Lower leg skin (tissue), 3 donors: ENCODE results near the gene MAJIN.

ENCODE experiments used
- POLR2A ChIP-seq, 2 donors: fragments of 450-650 bp; IDR thresholded peaks; one replicate each; pipeline ENCODE4 v1.6.1; 2016 to 2017; ENCODE audit warnings: antibody characterized with exemption in 2 of 2, mild to moderate bottlenecking in 1 of 2, moderate library complexity in 1 of 2
- TF ChIP-seq, protein P1 (sequence below), 3 donors: fragments of 450-650 bp; IDR thresholded peaks; one replicate each; pipeline ENCODE4 v1.5.1; 2016; ENCODE audit warnings: antibody characterized with exemption in 3 of 3, mild to moderate bottlenecking in 3 of 3, moderate library complexity in 2 of 3

DNA sequence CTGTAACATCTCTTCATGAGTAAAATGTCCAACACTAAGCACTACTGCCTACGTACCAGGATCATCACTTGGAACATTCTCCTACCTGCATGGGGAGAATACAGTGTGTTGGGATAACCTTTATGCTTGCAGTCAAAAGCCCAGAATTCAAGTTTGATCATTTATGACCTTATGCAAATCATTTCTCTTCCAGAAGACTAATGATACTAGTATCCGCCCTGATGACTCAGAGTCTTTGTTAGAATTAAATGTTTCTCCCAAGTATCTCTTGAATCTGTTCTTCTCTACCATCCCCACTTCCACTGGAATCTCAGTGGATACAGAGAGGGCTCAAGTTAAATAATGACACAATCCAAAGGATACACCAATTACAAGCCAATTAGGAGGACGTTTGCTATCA, 12.4 kb downstream of the MAJIN start:
- TF ChIP-seq POLR2A (IDR thresholded peaks at IDR 0.05), result no peak
- TF ChIP-seq, protein P1, sequence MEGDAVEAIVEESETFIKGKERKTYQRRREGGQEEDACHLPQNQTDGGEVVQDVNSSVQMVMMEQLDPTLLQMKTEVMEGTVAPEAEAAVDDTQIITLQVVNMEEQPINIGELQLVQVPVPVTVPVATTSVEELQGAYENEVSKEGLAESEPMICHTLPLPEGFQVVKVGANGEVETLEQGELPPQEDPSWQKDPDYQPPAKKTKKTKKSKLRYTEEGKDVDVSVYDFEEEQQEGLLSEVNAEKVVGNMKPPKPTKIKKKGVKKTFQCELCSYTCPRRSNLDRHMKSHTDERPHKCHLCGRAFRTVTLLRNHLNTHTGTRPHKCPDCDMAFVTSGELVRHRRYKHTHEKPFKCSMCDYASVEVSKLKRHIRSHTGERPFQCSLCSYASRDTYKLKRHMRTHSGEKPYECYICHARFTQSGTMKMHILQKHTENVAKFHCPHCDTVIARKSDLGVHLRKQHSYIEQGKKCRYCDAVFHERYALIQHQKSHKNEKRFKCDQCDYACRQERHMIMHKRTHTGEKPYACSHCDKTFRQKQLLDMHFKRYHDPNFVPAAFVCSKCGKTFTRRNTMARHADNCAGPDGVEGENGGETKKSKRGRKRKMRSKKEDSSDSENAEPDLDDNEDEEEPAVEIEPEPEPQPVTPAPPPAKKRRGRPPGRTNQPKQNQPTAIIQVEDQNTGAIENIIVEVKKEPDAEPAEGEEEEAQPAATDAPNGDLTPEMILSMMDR (IDR thresholded peaks at IDR 0.05), result no peak
